GM20431 (cell line): ENCODE results near the gene ABCA9.

Source experiments
- in situ Hi-C: fragments of 300-500 bp; cut with MseI, MboI; formaldehyde crosslinking; loops from one replicate; pipeline ENCODE4 v1.15.0; 2020; ENCODE audit warnings: low sequenced_read_pairs; ENCODE audit not compliant: unreplicated experiment

Gene ABCA9

GRCh38 chr17:69067274-69068047 is 6.7 kb upstream of the ABCA9 start:
- in situ Hi-C loops: no loop called here

- in situ Hi-C loops: no loop called here
Observed at GRCh38 chr17:69066482-69066881, 5.8 kb upstream of the ABCA9 start.

DNA sequence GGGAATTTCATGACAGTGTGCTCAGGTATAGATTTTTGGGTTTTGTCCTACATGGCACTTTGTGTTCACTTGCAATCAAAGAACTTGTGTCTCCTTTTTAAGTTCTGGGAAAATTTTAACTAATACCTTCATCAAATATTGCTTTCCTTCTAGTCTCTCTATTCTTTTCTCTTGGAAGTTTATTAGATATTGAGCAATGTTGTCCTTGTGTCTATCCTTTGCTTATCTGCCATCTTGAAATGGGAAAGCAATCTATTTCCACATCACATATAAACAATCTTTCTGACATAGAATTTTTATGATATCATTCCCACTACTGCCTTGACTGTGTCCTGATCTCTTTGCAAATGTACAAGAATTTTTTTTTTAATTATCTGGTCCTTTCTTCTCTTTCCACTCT is 4.4 kb upstream of the ABCA9 start:
- in situ Hi-C loops: no loop called here

DNA sequence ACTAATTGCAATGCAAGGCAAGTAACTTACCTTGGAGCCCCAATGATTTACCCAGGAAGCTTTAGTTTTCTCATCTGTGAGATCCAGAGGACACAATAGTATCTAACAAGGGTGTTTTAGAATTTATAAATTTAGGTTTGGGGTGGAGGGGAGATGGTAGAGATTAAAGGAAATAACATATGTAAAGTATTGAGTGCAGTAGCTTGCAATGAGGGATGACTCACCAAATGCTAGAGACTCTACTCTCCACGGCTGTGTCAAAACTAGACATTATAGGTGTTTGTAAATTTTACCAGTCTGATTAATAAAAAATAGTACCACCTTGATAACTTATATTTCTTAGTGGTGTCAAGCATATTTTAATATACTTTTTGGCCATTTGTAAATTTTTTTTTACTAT is 3.7 kb upstream of the ABCA9 start:
- in situ Hi-C loops: no loop called here

GRCh38 chr17:69064001-69064400 is 3.3 kb upstream of the ABCA9 start:
- in situ Hi-C loops: no loop called here

DNA sequence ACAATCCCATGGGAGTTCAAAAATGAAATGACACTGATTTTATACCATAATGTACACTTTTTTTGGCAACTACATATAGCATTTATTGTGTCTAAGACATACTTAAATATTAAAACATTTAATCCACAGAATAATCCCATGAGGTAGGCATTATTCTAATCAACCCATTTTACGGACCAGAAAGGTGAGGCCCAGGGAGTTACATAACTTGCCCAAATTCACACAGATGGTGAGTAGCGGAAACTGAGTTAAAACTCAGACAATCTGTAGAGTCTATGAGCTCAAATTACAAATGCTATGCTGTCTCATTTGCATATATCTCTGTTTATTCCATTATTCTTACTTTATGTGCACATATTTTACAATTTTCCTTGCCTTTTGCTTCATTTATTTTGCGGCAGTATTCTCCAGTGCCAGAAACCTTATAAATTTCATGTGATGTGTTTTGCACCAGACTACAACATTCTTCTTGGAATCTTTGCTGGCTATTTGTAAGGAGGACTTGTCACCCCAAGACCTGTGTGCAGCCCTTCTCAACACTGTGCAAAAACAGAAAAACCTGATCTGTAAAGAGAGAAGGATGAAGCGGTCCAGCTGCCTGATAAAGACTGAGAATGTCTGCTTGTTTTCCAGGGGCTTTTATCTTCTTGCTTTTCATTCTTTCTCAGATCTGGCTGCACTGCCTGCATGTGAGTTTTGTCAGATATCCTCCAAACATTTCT is 2.3 kb upstream of the ABCA9 start:
- in situ Hi-C loops: no loop called here

GRCh38 chr17:69061721-69062556 is 1.2 kb upstream of the ABCA9 start:
- in situ Hi-C loops: no loop called here

DNA sequence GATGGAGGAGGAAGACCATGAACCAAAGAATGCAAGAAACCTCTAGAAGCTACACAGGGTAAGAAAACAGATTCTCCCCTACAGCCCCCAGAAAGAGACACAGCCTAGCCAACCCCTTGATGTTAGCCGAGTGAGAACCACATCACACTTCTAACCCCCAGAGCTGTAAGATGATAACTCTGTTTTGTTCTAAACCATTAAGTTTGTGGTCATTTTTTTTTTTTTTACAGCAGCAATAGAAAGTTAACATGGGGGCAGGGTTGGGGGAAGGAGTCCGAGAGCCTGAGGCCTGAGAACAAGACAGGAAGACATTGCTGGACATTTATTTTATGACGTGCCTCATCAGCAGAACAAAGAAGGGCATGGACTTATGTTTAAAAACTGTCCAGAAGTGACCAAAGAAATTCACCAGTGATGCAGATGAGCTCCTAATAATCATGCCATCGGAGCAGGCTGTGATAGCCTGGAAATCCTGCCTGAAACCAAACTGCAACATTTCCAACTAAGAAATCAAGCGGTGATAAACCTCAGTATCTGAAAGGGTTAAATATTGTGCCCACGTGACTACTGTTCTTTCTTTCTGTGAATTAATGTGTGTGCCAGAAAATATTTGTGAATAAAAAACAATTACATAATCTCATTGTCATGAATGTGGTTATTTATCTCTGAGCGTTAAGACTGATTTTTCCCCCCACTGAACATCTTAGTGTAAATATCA is 1.1 kb downstream of the ABCA9 start:
- in situ Hi-C loops: no loop called here

DNA sequence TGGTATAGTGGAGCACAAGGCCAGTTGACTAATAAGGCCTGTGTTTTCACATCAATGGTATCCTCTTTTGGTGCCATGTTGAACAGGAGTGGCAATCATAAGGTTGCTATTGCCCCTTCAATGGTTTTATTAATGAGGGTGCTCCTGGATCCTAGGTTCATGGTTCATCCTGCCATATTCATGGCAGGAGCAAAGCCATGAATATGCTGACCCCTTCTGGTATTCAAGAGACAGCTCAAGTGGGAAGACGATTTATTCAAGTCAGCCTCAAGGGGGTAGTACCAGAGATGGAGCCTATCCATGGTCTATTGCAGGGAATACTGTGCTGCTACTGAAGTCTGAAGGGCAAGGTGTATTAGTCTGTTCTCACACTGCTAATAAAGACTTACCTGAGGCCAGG is 2.6 kb downstream of the ABCA9 start:
- in situ Hi-C loops: no loop called here

DNA sequence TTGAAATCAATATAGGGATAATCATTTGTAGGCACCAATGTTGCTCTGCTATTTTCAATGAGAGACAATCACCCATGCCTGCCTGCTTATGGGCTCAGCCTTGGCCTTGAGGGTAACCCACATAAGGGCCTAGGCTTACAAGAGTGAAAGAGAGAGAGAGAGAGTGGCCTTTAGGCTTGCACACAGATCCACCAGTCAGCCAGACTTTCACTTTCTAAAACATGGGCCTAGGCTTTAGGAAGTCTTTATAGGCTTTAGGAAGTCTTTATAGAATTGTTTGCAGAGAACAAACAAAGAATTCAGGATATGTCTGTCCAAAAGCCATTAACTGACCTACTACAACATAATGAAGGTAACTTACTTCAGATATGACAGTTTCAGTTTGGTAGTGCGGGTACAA is 3.4 kb downstream of the ABCA9 start:
- in situ Hi-C loops: no loop called here

- in situ Hi-C loops: no loop called here
Observed at GRCh38 chr17:69056179-69056823, 4.4 kb downstream of the ABCA9 start.

GRCh38 chr17:69055334-69055733 is 5.4 kb downstream of the ABCA9 start:
- in situ Hi-C loops: no loop called here

DNA sequence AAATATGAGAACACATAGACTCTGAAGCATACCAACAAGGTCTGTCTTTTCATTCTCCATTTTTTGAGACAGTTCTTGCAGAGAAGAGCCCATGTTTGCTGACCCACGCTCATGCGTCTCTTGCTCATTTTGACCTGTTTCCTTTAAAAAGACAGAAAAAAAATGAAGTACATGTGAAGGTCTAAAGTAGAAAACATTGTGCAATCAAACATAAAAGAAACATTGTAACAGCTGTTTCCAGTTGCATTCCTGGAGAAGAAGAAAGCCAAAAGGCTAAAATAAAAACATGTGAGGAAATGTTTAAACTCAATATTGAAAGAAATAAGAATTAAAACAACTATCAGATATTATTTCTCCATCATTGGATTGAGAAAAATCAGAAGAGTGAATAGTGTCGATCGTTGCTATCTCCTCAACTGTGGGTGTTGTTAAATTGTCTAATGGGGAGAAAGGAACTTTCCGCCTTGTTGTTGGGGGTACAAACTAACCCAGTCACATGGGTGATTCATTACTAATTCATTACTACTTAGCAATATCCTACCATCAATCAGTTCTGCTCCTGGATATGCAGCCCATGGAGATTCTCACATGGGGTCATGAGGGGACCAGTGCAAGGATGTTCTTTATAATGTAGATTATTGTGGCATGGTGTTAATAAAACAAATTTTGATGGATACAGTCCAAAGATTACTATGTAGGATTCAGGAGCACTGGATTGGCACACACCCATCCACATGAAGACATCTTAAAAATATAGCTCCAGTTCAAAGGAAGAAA is 9.5 kb downstream of the ABCA9 start:
- in situ Hi-C loops: no loop called here

GRCh38 chr17:69048634-69049033 is 12.1 kb downstream of the ABCA9 start:
- in situ Hi-C loops: no loop called here

DNA sequence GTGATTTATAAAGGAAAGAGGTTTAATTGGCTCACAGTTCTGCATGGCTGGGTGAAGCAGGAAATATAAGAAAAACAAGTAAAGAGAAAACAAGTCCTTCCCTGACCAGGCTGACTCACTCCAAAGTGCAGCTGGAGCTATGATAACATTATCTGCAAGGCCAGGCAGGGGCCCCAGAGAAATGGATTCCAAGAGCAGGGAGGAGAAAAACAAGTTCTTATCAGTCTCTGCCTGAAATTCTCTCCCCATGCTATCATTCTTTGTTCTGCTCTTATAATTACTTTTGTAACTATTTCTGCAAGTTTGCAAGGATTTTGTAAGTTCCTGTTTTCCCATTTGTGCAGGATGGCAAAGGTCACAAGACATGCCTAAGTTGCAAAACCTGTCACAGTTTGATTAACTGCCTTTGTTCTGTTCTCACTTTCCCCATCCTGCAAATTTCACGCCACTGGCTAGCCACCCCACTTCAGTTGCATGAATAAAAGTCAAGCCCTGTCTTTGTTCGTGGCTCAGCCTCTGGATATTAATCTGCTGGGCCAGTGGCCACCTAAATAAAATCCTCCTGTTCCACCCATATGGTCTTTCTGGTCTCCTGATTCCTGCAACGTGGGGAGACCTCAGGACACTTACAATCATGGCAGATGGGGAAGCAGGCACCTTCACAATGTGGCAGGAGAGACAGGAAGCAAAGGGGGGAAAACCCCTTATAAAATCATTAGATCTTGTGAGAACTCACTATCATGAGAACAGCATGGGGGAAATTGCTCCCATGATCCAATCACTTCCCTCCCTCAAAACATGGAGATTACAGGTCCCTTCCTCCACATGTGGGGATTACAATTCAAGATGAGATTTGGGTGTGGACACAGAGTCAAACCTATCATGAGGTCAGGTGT is 13.1 kb downstream of the ABCA9 start:
- in situ Hi-C loops: no loop called here

- in situ Hi-C loops: no loop called here
Observed at GRCh38 chr17:69046121-69046807, 14.5 kb downstream of the ABCA9 start.

- in situ Hi-C loops: no loop called here
Observed at GRCh38 chr17:69045646-69046045, 15.1 kb downstream of the ABCA9 start.
